Stimulated activated CD4-positive, alpha-beta T cell treated with anti-CD3 and anti-CD28 coated beads, Interleukin-4, amount 100 ng/mL, for 24 hours (primary cell): ENCODE measurements around the gene MCF2L.

ENCODE experiments used
- DNase-seq: peaks from one replicate; pipeline ENCODE4 v3.0.0-alpha.2; 2020

The MCF2L gene

GRCh38 chr13:112965573-112966115 lies 3.4 kb upstream of the MCF2L start:
- no peak for DNase-seq

GRCh38 chr13:112966776-112967175 lies 2.2 kb upstream of the MCF2L start:
- DNase-seq, result no peak

GRCh38 chr13:112967686-112968379 lies 1.2 kb upstream of the MCF2L start:
- no peak for DNase-seq

DNA sequence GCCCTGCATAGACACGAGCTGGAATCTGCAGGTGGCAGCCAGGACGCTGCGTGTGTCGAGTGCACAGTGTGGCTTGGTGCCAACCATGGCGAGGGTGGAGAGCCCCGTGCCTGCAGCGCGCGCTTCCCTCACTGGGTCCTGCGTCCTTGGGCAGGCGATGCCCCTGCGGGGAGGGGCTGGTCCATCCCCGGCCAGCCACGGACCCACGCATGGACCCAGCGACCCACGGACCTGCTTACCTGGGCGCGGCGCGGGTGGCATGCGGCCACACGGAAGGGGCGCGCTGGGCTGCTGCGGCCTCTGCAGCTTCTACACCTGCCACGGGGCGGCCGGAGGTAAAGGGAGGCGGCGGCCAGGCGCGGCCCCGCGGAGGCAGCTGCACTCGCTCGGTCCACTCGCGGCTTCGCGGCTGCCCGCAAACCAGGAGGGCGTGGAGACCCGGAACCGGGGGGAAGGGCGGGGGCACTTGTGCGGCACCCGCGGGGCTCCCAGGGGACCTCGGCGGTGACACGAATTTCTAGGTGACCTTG lies 569 bp upstream of the MCF2L start:
- DNase-seq, result peak; percentile 32

DNA sequence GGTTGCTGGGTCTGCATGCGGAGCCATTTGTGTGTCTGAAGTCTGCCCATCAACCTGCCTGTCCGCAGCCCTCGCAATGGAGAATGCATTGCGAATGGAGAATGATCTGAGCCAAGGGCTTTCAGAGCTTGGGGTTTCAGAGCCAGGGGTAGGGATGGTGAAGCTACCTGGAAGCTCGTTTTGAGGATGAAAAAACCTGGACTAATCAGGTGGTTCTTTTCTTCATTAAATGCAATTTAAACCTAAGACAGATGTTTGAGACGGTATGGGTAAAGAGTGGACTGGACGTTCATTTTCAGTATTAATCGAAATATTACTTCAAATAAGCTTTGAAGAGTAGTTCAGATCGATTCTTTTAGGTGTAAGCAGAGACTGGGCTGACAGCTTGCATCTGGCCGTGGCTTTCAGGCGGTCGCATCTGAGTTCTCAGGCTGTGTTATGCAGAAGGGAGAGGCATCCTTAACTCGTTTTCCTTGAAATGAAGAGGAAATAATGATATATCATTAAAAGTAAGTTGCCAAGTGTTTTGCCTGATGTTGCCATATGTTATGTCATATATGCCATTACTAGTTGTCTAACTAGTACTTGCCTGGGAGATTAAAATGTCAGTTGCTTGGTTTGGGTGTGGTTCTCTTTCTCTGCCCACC lies 801 bp downstream of the MCF2L start:
- DNase-seq, result no peak

- DNase-seq, result no peak
Observed at GRCh38 chr13:112970552-112971287, 1.7 kb downstream of the MCF2L start.

- no peak for DNase-seq
Observed at GRCh38 chr13:112971288-112971643, 2.3 kb downstream of the MCF2L start.

DNA sequence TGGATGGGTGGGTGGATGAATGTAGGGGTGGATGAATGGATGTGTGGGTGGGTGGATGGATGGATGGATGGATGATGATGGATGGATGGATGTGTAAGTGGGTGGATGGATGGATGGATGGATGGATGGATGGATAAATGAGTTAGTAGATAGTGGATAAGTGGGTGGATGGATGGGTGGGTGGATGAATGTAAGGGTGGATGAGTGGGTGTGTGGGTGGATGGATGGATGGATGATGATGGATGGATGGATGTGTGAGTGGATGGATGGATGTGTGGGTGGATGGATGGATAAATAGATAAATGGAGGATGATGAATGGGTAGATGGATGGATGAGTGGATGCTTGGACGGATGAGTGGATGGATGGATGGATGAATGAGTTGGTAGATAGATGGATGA lies 3.2 kb downstream of the MCF2L start:
- no peak for DNase-seq

GRCh38 chr13:112972867-112973576 lies 4.0 kb downstream of the MCF2L start:
- no peak for DNase-seq

- DNase-seq, result no peak
Observed at GRCh38 chr13:112973577-112973951, 4.5 kb downstream of the MCF2L start.

DNA sequence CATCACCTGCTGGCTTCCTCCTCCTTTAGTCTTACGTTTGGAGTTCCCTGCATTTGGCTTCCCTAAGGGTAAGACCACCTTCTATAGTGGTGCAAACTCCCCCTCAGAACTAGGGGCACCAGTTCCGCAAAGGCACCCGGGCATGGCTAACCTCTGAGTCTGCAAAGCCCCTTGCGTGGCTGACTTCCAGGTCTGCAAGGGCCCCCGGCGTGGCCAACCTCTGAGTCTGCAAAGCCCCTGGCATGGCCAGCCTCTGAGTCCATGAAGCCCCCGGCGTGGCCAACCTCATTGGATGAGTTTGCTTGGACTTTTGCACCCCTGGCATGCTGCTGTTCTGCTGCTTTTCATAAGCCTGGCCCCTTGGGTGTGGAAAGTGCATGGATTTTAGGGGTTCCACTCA lies 5.1 kb downstream of the MCF2L start:
- DNase-seq, result no peak

DNA sequence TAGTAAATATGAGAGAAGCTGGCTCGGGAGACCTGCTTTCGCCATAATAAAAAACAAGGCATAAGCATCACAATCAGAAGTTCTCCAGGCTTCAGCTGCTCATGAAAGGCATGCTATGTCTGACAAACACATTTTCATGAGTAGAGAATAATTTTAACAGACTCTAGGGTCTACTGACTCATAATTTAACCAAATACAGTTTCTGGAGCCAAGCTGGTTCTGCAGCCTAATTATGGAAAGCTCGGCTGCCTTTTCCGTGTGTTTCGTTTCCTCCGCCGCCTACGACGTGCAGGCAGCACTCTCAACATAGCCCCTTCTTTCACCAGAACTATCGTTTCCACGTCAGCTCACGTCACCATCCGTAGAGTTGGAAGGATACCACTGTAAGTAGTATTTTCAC lies 5.7 kb downstream of the MCF2L start:
- DNase-seq, result no peak

GRCh38 chr13:112975401-112975939 lies 6.5 kb downstream of the MCF2L start:
- no peak for DNase-seq

DNA sequence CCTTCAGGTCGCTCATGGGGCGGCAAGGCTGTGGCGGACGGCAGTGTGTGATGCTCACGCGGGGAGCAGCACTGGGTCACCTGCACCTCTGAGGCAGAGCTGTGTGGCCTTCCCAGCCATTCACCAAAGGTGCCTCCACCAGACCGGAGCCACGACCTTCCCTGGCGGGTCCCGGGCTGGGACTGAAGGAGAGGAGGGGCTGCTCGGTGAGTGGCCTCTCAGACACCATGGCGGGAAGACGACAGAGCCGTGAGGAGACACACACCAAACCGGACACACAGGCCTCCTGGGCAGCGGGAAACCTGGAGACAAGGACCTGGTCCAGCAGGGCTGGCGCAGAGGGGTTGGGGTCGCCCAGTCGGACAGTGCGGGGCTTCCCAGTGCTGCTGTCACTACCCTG lies 7.5 kb downstream of the MCF2L start:
- DNase-seq, result no peak

- no peak for DNase-seq
Observed at GRCh38 chr13:112977091-112977490, 8.1 kb downstream of the MCF2L start.

DNA sequence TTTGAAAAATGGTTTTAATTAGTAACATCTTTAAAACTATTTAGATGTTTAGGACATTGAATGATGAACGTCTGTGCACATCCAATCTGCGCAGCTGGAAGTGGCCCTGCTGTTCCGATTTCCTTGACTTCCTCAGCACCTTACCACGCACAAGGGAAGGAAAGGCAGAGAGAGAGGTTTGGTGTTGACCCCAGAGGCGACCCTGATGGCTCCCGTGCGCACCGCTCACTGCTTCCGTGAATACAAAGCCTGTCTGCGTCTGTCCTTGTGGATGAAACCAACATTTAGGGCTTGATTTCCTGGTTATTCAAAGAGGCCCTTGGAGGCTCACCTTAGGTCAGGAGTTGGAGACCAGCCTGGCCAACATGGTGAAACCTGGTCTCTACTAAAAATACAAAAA lies 8.5 kb downstream of the MCF2L start:
- no peak for DNase-seq

- no peak for DNase-seq
Observed at GRCh38 chr13:112978561-112979405, 9.8 kb downstream of the MCF2L start.

DNA sequence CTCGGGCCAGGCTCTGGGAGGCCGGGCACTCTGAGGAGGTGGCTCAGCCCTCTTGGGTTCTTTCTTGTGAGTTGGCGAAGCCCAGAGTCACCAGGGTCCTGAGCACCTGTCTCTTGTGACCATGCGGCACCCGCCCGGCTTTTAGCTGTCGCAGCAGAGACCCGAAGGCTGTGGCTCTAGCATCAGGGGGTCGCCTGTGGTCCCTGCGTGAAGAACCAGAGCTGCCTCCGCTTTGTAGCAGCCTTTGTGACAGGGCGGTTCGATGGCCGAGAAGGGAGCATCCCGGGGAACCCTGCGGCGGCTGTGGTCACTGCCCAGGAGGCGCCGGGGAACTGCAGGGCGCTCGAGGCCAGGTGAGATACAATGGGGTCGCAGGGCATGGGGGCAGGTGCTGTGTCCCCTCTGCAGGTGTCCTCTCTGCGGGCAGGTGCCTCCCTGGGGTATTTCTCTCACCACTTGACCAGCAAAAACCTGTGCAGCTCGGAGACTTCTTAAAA lies 10.4 kb downstream of the MCF2L start:
- no peak for DNase-seq

DNA sequence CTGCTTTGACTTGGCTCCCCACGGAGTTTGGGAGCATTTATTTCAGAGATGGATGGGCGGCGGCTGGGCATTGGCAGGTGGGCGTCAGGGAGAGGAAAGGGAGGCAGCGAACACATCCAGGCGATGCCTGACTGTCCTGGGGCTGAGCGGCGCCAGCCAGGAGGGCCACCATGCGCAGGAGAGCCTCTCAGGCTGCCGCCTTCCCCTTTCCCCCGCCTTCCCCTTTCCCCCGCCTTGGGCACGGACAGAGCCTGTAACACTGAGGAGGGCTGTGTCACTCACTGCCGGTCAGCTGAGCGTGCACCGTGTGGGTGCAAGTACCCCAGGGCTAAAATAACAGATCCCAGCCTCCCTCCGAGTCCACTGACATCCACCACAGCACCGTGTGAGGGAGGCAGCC lies 11.4 kb downstream of the MCF2L start:
- no peak for DNase-seq

- DNase-seq, result no peak
Observed at GRCh38 chr13:112981451-112981850, 12.4 kb downstream of the MCF2L start.

GRCh38 chr13:112982281-112983041 lies 13.4 kb downstream of the MCF2L start:
- no peak for DNase-seq
